Measurements from ENCODE around the gene ZDHHC16. TPM values are rescaled to one million over a fixed set of nuclear protein-coding genes. Genes with fewer than 3 reads are reported as not detected.

The ZDHHC16 gene
- 10 to 100 TPM; 12.1 to 21.8 (median 16.1) TPM for total RNA-seq

GRCh38 chr10:97445722-97446639 is at the start of gene ZDHHC16, which contains the start of gene EXOSC1:
TSS of gene ZDHHC16 (plus strand) at chr10:97446175. CDS start at chr10:97451676, 5,501 bp downstream.
TSS of gene EXOSC1 (minus strand) at chr10:97446006. CDS start at chr10:97445985, 21 bp downstream.
- intact Hi-C loops (cut with DNase I; ENCODE audit: low total_unique reads): no loop called here
- 0% methylated on average over 40 to 65 of the region's 66 CpGs for WGBS, 2 donors
- peak within 1 kb of the TSS; percentile 75 for H3K4me3 ChIP-seq (ENCODE audit: low read depth, poor library complexity, severe bottlenecking)
- no peak for TF ChIP-seq CTCF (IDR thresholded peaks at IDR 0.05)
- TF ChIP-seq POLR2A (IDR thresholded peaks at IDR 0.05): no peak
- DNase-seq (ENCODE audit: low spot score in 2 of 2): peak; percentile 93 to 98

GRCh38 chr10:97399843-97400545 is 46.0 kb upstream of the ZDHHC16 start:
- H3K4me3 ChIP-seq (ENCODE audit: low read depth, poor library complexity, severe bottlenecking): peak overlapping the region; percentile 0
- WGBS, 2 donors: 39 to 40% methylated on average over 21 of the region's 21 CpGs
- TF ChIP-seq CTCF (IDR thresholded peaks at IDR 0.05): no peak
- no peak for TF ChIP-seq POLR2A (IDR thresholded peaks at IDR 0.05)
- no peak for DNase-seq (ENCODE audit: low spot score in 2 of 2)
- intact Hi-C loops (cut with DNase I; ENCODE audit: low total_unique reads): no loop called here

GRCh38 chr10:97400665-97401454 is 45.1 kb upstream of the ZDHHC16 start, which contains the start of gene RRP12:
TSS of gene RRP12 (minus strand) at chr10:97401340. CDS start at chr10:97401231, 109 bp downstream.
- WGBS, 2 donors: 1 to 2% methylated on average over 31 to 39 of the region's 39 CpGs
- H3K4me3 ChIP-seq (ENCODE audit: low read depth, poor library complexity, severe bottlenecking): peak within 1 kb of the TSS; percentile 87
- intact Hi-C loops (cut with DNase I; ENCODE audit: low total_unique reads): no loop called here
- no peak for TF ChIP-seq CTCF (IDR thresholded peaks at IDR 0.05)
- TF ChIP-seq POLR2A (IDR thresholded peaks at IDR 0.05): no peak
- peak; percentile 92 to 93 for DNase-seq (ENCODE audit: low spot score in 2 of 2)

GRCh38 chr10:97401455-97401919 is 44.5 kb upstream of the ZDHHC16 start:
- DNase-seq (ENCODE audit: low spot score in 2 of 2): no peak
- H3K4me3 ChIP-seq (ENCODE audit: low read depth, poor library complexity, severe bottlenecking): no peak overlapping the region
- TF ChIP-seq POLR2A (IDR thresholded peaks at IDR 0.05) (no peak), CTCF (IDR thresholded peaks at IDR 0.05) (no peak)
- 66 to 67% methylated on average over 13 of the region's 13 CpGs for WGBS, 2 donors
- intact Hi-C loops (cut with DNase I; ENCODE audit: low total_unique reads): no loop called here

GRCh38 chr10:97404044-97404443 is 41.9 kb upstream of the ZDHHC16 start:
- TF ChIP-seq POLR2A (IDR thresholded peaks at IDR 0.05): no peak
- no peak overlapping the region for H3K4me3 ChIP-seq (ENCODE audit: low read depth, poor library complexity, severe bottlenecking)
- no peak for DNase-seq (ENCODE audit: low spot score in 2 of 2)
- intact Hi-C loops (cut with DNase I; ENCODE audit: low total_unique reads): no loop called here

Measured in lower leg skin (tissue), 4 donors.